Suprapubic skin (tissue), 4 donors: ENCODE measurements around the gene TNFRSF1B. TPM values are rescaled to one million over a fixed set of nuclear protein-coding genes. Genes with fewer than 3 reads are reported as not detected.

Experiments used
- DNase-seq, 2 donors: peaks; one replicate each; pipeline ENCODE4 v3.0.0-alpha.2; 2019; ENCODE audit warnings: low spot score in 2 of 2
- H3K27ac ChIP-seq: fragments of 200-600 bp; sonication (generic); one replicate; pipeline ENCODE4 v1.5.1; 2019
- H3K27me3 ChIP-seq: fragments of 200-600 bp; sonication (generic); one replicate; pipeline ENCODE4 v1.5.1; 2019
- H3K36me3 ChIP-seq: fragments of 200-600 bp; sonication (generic); one replicate; pipeline ENCODE4 v1.5.1; 2019
- H3K4me1 ChIP-seq: fragments of 200-600 bp; sonication (generic); one replicate; pipeline ENCODE4 v1.5.1; 2019
- H3K4me3 ChIP-seq: fragments of 200-600 bp; sonication (generic); one replicate; pipeline ENCODE4 v1.5.1; 2019; ENCODE audit warnings: mild to moderate bottlenecking
- H3K9me3 ChIP-seq: fragments of 200-600 bp; sonication (generic); one replicate; pipeline ENCODE4 v1.5.1; 2019
- CTCF ChIP-seq, 2 donors: fragments of 200-600 bp in 1 of 2; fragments of 450-650 bp in 1 of 2; sonication (generic) in 1 of 2; IDR thresholded peaks; one replicate each; pipeline ENCODE4 v1.5.1; 2016 to 2019; ENCODE audit warnings: antibody characterized with exemption in 2 of 2, mild to moderate bottlenecking in 1 of 2, moderate library complexity in 1 of 2
- EP300 ChIP-seq: sonication (generic); formaldehyde crosslinking; IDR thresholded peaks from one replicate; pipeline ENCODE4 v1.6.1; 2017; ENCODE audit warnings: antibody characterized with exemption
- POLR2A ChIP-seq, 2 donors: fragments of 450-650 bp; IDR thresholded peaks; one replicate each; pipeline ENCODE4 v1.6.1; 2017; ENCODE audit warnings: antibody characterized with exemption in 2 of 2, mild to moderate bottlenecking in 2 of 2, moderate library complexity in 2 of 2
- POLR2AphosphoS5 ChIP-seq, 3 donors: sonication (generic); formaldehyde crosslinking; IDR thresholded peaks; one replicate each; pipeline ENCODE4 v1.6.1; 2017; ENCODE audit warnings: antibody characterized with exemption in 3 of 3
- WGBS: methylation state at CpG from one replicate; pipeline ENCODE4 v1.1.5; 2018; 5-methylcytosine and 5-hydroxymethylcytosine counted together
- total RNA-seq, 4 donors: library from RNA; depleted of rRNA; stranded (reverse); fragments of >200 nt; gene quantifications; one replicate each; pipeline ENCODE4 v1.1.0, GENCODE V29; 2016

The TNFRSF1B gene
- total RNA-seq, 4 donors from 2014 or later: 6.3 to 35.2 (median 11.9) TPM

GRCh38 chr1:12191242-12192032 lies 24.6 kb downstream of the TNFRSF1B start:
- Histone ChIP-seq H3K9me3 (no peaks in the 10 kb centered on the region), H3K4me1 (peaks cover 24% of the 10 kb centered on the region), H3K27me3 (no peaks in the 10 kb centered on the region), H3K4me3 (no peak overlapping the region), H3K36me3 (peaks cover 32% of the 10 kb centered on the region), H3K27ac (no peak overlapping the region)
- DNase-seq: no peak
- WGBS: 88% methylated on average over 54 of the region's 58 CpGs
- no peak for TF ChIP-seq EP300

- Histone ChIP-seq H3K4me1 (peaks cover 3% of the 10 kb centered on the region), H3K4me3 (no peak overlapping the region), H3K9me3 (no peaks in the 10 kb centered on the region), H3K27ac (no peak overlapping the region), H3K36me3 (peaks cover 32% of the 10 kb centered on the region), H3K27me3 (no peaks in the 10 kb centered on the region)
- TF ChIP-seq CTCF (IDR thresholded peaks at IDR 0.05) (no peak), POLR2AphosphoS5 (IDR thresholded peaks at IDR 0.05) (no peak), POLR2A (IDR thresholded peaks at IDR 0.05) (no peak), EP300 (no peak)
- DNase-seq: no peak
- WGBS: 71% methylated on average over 12 of the region's 14 CpGs
These were observed 27.9 kb downstream of the TNFRSF1B start for GRCh38 chr1:12194666-12195216.

- TF ChIP-seq CTCF (IDR thresholded peaks at IDR 0.05) (no peak), EP300 (no peak), POLR2A (IDR thresholded peaks at IDR 0.05) (no peak), POLR2AphosphoS5 (IDR thresholded peaks at IDR 0.05) (no peak)
- no peak overlapping the region for H3K4me3 ChIP-seq
- no peaks in the 10 kb centered on the region for H3K9me3 ChIP-seq
- peaks cover 35% of the 10 kb centered on the region for H3K36me3 ChIP-seq
- WGBS: 72% methylated on average over 3 of the region's 3 CpGs
- no peak overlapping the region for H3K27ac ChIP-seq
- no peaks in the 10 kb centered on the region for H3K27me3 ChIP-seq
- peaks cover 3% of the 10 kb centered on the region for H3K4me1 ChIP-seq
- DNase-seq: no peak
These were observed 28.6 kb downstream of the TNFRSF1B start for GRCh38 chr1:12195416-12195815.

GRCh38 chr1:12196641-12197482 lies 30.1 kb downstream of the TNFRSF1B start:
- no peak for TF ChIP-seq CTCF (IDR thresholded peaks at IDR 0.05)
- TF ChIP-seq POLR2AphosphoS5 (IDR thresholded peaks at IDR 0.05): no peak
- TF ChIP-seq EP300: no peak
- TF ChIP-seq POLR2A (IDR thresholded peaks at IDR 0.05): no peak
- Histone ChIP-seq H3K9me3 (no peaks in the 10 kb centered on the region), H3K27ac (no peak overlapping the region), H3K27me3 (no peaks in the 10 kb centered on the region), H3K4me3 (no peak overlapping the region), H3K4me1 (no peaks in the 10 kb centered on the region), H3K36me3 (peaks cover 30% of the 10 kb centered on the region)
- 58% methylated on average over 20 of the region's 20 CpGs for WGBS
- DNase-seq: no peak

GRCh38 chr1:12197483-12197880 lies 30.7 kb downstream of the TNFRSF1B start:
- TF ChIP-seq POLR2A (IDR thresholded peaks at IDR 0.05) (no peak), CTCF (IDR thresholded peaks at IDR 0.05) (no peak), EP300 (no peak), POLR2AphosphoS5 (IDR thresholded peaks at IDR 0.05) (no peak)
- Histone ChIP-seq H3K4me3 (no peak overlapping the region), H3K36me3 (peaks cover 29% of the 10 kb centered on the region), H3K4me1 (no peaks in the 10 kb centered on the region), H3K27ac (no peak overlapping the region), H3K9me3 (no peaks in the 10 kb centered on the region), H3K27me3 (no peaks in the 10 kb centered on the region)
- WGBS: 97% methylated on average over 5 of the region's 7 CpGs
- DNase-seq: no peak
